T-cell (primary cell): ENCODE results near the gene NRG3. TPM values are rescaled to one million over a fixed set of nuclear protein-coding genes. Genes with fewer than 3 reads are reported as not detected.

Experiments
- ATAC-seq, 4 experiments: fragments of 200-7000 bp in 3 of 4; fragments of 150-1000 bp in 1 of 4; cut with Tn5 transposase; replicated peaks in 1 of 4; 1 replicate in 3 of 4; 2 replicates in 1 of 4; pipeline ENCODE4 v1.10.0; 2021; ENCODE audit warnings: moderate library complexity in 3 of 4, mild to moderate bottlenecking in 2 of 4, moderate number of reproducible peaks in 1 of 4
- CTCF ChIA-PET, 2 donors: fragments of 300-600 bp; sonication (Branson Sonifier 250); formaldehyde crosslinking; loops; one replicate each; lab custom pipeline; 2022; ENCODE audit warnings: antibody characterized with exemption in 2 of 2; lab: Charles Lee
- POLR2A ChIA-PET, 2 donors: fragments of 300-600 bp; sonication (Branson Sonifier 250); formaldehyde crosslinking; loops; one replicate each; lab custom pipeline; 2022; ENCODE audit warnings: antibody characterized with exemption in 2 of 2; lab: Charles Lee
- DNase-seq, 35 experiments: peaks; one replicate each; pipeline versions ENCODE4 v3.0.0 to v3.0.0-alpha.2; 2013 to 2023
- H3K27ac ChIP-seq: one replicate; pipeline ENCODE4 v1.5.1; 2013; ENCODE audit warnings: low read length
- H3K27me3 ChIP-seq, 2 experiments: replicated peaks in 1 of 2; 1 replicate in 1 of 2; 2 replicates in 1 of 2; pipeline versions ENCODE4 v1.6.1 to v1.7.0; 2013; ENCODE audit warnings: low read length in 1 of 2, mixed read lengths in 1 of 2; ENCODE audit not compliant: control insufficient read depth in 2 of 2, insufficient read depth in 2 of 2; ENCODE audit errors: extremely low read depth in 1 of 2
- H3K36me3 ChIP-seq, 2 donors: 1 replicate in 1 of 2; 2 replicates in 1 of 2; pipeline versions ENCODE4 v1.6.1 to v1.7.0; 2013; ENCODE audit warnings: low read length in 1 of 2; ENCODE audit not compliant: control insufficient read depth in 2 of 2, insufficient read depth in 1 of 2; ENCODE audit errors: extremely low read depth in 1 of 2
- H3K4me1 ChIP-seq, 2 experiments: 1 replicate in 1 of 2; 2 replicates in 1 of 2; pipeline versions ENCODE4 v1.6.1 to v1.7.0; 2013; ENCODE audit warnings: low read length in 2 of 2, mixed read lengths in 1 of 2; ENCODE audit not compliant: insufficient read depth in 2 of 2, control insufficient read depth in 1 of 2; ENCODE audit errors: extremely low read depth in 1 of 2
- H3K4me3 ChIP-seq, 2 donors: 1 replicate in 1 of 2; 2 replicates in 1 of 2; pipeline versions ENCODE4 v1.5.1 to v1.7.0; 2013; ENCODE audit warnings: mild to moderate bottlenecking in 2 of 2, low read length in 1 of 2, moderate library complexity in 1 of 2; ENCODE audit not compliant: control insufficient read depth in 1 of 2; ENCODE audit errors: extremely low read depth in 1 of 2
- H3K9me3 ChIP-seq: 2 replicates; pipeline ENCODE4 v1.7.0; 2013
- H3K27ac Mint-ChIP-seq, 2 donors: one replicate each; pipeline ENCODE4 v1.8.0; 2020 to 2021; ENCODE audit warnings: mild to moderate bottlenecking in 2 of 2, mixed read lengths in 2 of 2
- H3K27me3 Mint-ChIP-seq, 2 donors: one replicate each; pipeline ENCODE4 v1.8.0; 2021 to 2022; ENCODE audit warnings: mixed read lengths in 2 of 2
- H3K36me3 Mint-ChIP-seq: one replicate; pipeline ENCODE4 v1.8.0; 2021; ENCODE audit warnings: mixed read lengths
- H3K4me1 Mint-ChIP-seq, 3 donors: one replicate each; pipeline ENCODE4 v1.8.0; 2020 to 2022; ENCODE audit warnings: mixed read lengths in 3 of 3, mild to moderate bottlenecking in 1 of 3
- H3K4me3 Mint-ChIP-seq, 3 donors: one replicate each; pipeline ENCODE4 v1.8.0; 2020 to 2022; ENCODE audit warnings: mild to moderate bottlenecking in 3 of 3, mixed read lengths in 3 of 3, moderate library complexity in 3 of 3
- H3K9me3 Mint-ChIP-seq, 3 donors: one replicate each; pipeline ENCODE4 v1.8.0; 2020 to 2022; ENCODE audit warnings: mixed read lengths in 3 of 3
- WGBS: methylation state at CpG from one replicate; pipeline ENCODE4 v1.1.5; 2013; ENCODE audit warnings: missing lambda C conversion rate; ENCODE audit not compliant: insufficient coverage; 5-methylcytosine and 5-hydroxymethylcytosine counted together
- total RNA-seq, 35 experiments: library from RNA in 6 of 35; stranded (reverse) in 6 of 35; fragments of 120-200 nt in 1 of 35; gene quantifications; one replicate each; pipeline versions ENCODE4 v1.2.1 to v1.2.4 and lab custom pipeline; 2013 to 2026

The NRG3 gene
- total RNA-seq, 5 donors from 2014 or later (not counting 1 experiment from before 2014, with no cell fraction given), result 0.12 TPM; not detected in 4

DNA sequence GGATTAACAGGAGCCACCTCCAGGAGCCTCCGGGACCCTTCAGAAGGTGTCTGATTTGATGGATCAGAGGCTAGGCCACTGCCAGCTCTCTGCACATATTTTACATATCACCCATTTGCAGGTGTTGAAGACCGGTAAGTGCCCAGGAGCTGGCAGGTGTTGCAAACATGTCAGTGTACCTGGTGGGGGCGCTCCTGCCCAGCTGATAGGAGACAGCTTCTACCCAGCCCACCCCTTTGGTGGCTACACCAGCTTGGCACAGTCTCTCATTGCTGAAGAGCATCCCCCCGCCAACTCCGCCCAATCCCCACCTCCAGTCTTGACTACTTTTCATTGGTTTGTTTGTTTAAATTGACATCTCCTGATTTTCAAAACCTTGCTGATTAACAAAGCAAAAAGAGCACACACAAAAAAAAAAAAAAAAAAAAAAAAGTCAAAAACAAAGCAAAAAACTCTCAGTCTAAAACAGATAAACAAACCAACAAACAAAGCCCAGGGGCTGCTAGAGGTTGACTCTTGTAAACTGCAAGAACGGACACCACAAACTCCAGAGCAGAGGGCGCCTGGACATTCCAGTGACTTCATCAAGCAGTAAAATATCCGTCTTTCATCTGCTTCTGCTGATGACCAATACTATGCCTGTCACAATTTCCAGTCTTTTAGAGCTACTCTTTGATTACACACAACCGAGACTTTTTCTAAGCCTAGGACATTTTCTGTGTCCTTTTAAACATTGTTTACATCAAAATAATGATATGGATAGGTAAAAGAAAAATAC lies 275.3 kb downstream of the NRG3 start:
- H3K27ac ChIP-seq, result no peak overlapping the region
- ChIA-PET POLR2A (no interaction called here), CTCF (no interaction called here)
- H3K9me3 ChIP-seq, result no peaks in the 10 kb centered on the region
- Mint-ChIP-seq H3K36me3 (no peaks in the 10 kb centered on the region), H3K27ac (no peak overlapping the region), H3K4me1 (no peaks in the 10 kb centered on the region), H3K4me3 (no peak overlapping the region), H3K27me3 (no peaks in the 10 kb centered on the region), H3K9me3 (peaks cover 4 to 16% (median 4%) of the 10 kb centered on the region in 3 donors)
- H3K4me1 ChIP-seq, result no peaks in the 10 kb centered on the region
- ATAC-seq, result no peak
- no peak for DNase-seq
- H3K36me3 ChIP-seq, result no peaks in the 10 kb centered on the region
- 83% methylated on average over 1 of the region's 9 CpGs for WGBS
- H3K27me3 ChIP-seq, result no peaks in the 10 kb centered on the region
- H3K4me3 ChIP-seq, result no peak overlapping the region

DNA sequence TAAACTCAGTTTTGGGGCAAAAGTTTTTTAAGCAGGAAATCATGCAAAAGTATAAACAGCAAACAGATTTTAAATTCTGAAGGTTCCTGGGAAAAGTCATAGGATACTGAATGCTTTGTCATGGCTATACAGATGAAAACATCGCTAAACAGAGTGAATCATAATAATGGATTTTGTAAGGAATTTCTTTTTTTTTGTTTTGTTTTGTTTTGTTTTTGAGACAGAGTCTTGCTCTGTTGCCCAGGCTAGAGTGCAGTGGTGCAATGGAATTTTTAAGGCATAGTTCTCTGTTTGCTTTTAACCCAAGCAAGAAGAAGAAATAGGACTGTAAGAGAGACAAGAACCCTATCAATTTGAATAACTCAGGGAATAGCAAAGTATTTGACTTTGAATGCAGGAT lies 285.3 kb downstream of the NRG3 start:
- Histone ChIP-seq H3K27ac (no peak overlapping the region), H3K27me3 (no peaks in the 10 kb centered on the region), H3K36me3 (no peaks in the 10 kb centered on the region), H3K4me1 (no peaks in the 10 kb centered on the region), H3K9me3 (no peaks in the 10 kb centered on the region), H3K4me3 (no peak overlapping the region)
- Mint-ChIP-seq H3K27me3 (no peaks in the 10 kb centered on the region), H3K27ac (no peak overlapping the region), H3K9me3 (peaks cover 8 to 10% (median 9%) of the 10 kb centered on the region in 3 donors), H3K4me3 (no peak overlapping the region), H3K36me3 (no peaks in the 10 kb centered on the region), H3K4me1 (no peaks in the 10 kb centered on the region)
- WGBS, result 100% methylated on average over 1 of the region's 1 CpG
- DNase-seq, result no peak
- CTCF ChIA-PET, result no interaction called here
- ATAC-seq, result no peak
- POLR2A ChIA-PET, result no interaction called here

DNA sequence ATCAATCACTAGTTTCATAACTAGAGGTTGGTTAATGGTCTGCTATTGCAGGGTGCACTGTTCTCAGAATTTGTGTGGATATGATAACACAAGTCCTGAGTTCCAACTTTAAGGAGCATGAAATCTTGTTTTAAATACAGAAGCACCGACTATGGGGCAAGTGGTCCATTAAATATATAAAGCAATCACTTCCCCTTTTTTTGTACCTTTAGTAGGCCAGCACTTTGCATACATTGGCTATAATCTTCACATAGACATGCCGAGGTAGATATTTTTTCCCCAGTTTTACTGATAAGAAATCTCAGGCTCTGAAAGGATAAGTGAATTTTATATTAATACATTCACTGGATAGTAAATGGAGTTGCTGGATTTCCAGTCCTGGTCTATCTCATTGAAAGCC lies 286.3 kb downstream of the NRG3 start:
- no peak overlapping the region for H3K4me3 Mint-ChIP-seq
- H3K27ac Mint-ChIP-seq, result no peak overlapping the region
- H3K27me3 Mint-ChIP-seq, result no peaks in the 10 kb centered on the region
- H3K4me1 ChIP-seq, result no peaks in the 10 kb centered on the region
- WGBS, result no CpG with 5 or more reads among the region's 2 CpGs
- H3K9me3 Mint-ChIP-seq, result peaks cover 8 to 10% (median 9%) of the 10 kb centered on the region in 3 donors
- no peaks in the 10 kb centered on the region for H3K9me3 ChIP-seq
- no peaks in the 10 kb centered on the region for H3K36me3 Mint-ChIP-seq
- DNase-seq (no peak), ATAC-seq (no peak)
- no peak overlapping the region for H3K4me3 ChIP-seq
- H3K4me1 Mint-ChIP-seq, result no peaks in the 10 kb centered on the region
- no peaks in the 10 kb centered on the region for H3K27me3 ChIP-seq
- no peaks in the 10 kb centered on the region for H3K36me3 ChIP-seq
- ChIA-PET CTCF (no interaction called here), POLR2A (no interaction called here)
- H3K27ac ChIP-seq, result no peak overlapping the region

DNA sequence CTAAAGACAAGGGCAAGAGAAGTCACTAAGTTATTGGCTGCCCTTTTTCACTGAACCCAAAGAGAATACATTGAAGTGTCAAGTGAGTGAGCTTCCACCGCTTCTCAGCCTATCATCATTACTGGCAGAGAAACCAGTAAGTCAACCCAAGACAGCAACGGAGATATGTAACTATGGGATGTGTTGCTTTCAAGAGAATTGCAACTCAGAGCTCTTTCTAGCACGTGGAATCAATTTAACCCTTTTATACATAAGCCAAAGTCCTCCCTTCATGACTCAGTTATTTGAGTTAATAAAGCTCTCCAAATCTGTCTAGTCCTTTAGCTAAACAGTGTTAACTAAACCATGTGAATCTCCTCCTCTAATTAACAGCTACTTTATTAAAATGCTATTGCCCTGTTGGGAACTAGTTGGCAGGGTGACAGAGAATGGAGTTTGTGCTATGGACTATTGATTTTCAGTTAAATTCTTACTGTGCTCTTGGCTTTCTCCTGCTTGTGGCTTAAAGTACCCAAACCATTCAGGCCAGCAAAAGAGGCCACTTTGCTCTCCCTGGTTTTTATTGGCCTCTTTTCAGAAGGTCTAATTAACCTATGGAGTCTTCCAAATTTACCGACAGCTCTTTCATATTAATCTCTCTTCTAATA lies 287.7 kb downstream of the NRG3 start:
- WGBS, result no CpG with 5 or more reads among the region's 4 CpGs
- no peaks in the 10 kb centered on the region for H3K9me3 ChIP-seq
- ChIA-PET POLR2A (no interaction called here), CTCF (no interaction called here)
- H3K27ac Mint-ChIP-seq, result no peak overlapping the region
- H3K36me3 Mint-ChIP-seq, result no peaks in the 10 kb centered on the region
- no peak for ATAC-seq
- no peaks in the 10 kb centered on the region for H3K27me3 ChIP-seq
- no peak overlapping the region for H3K27ac ChIP-seq
- H3K4me1 ChIP-seq, result no peaks in the 10 kb centered on the region
- H3K4me1 Mint-ChIP-seq, result no peaks in the 10 kb centered on the region
- H3K4me3 ChIP-seq, result no peak overlapping the region
- H3K36me3 ChIP-seq, result no peaks in the 10 kb centered on the region
- no peak for DNase-seq
- no peak overlapping the region for H3K4me3 Mint-ChIP-seq
- no peaks in the 10 kb centered on the region for H3K27me3 Mint-ChIP-seq
- peaks cover 4 to 11% (median 10%) of the 10 kb centered on the region in 3 donors for H3K9me3 Mint-ChIP-seq

DNA sequence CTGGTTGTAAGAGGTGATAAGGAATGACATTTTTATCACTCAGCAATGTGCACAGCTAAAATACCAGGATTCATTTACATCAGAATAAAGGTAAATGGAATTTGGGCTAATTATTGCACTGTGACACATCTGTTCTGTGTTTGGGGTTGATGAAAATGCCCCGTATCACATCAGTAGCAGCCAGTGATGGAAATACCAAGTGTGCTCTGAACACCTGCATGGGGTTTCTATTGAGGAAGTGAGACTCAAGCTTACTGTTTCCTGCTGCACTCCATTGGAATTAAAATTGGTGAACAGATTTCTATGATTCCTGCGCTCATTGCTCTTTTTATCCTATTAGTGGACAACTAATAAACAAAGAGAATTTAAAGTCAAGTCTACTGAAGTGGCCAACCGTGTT lies 296.9 kb downstream of the NRG3 start:
- H3K4me1 ChIP-seq, result no peaks in the 10 kb centered on the region
- POLR2A ChIA-PET, result no interaction called here
- no peaks in the 10 kb centered on the region for H3K27me3 ChIP-seq
- H3K9me3 Mint-ChIP-seq, result peaks cover 15 to 18% (median 16%) of the 10 kb centered on the region in 3 donors
- no peak overlapping the region for H3K4me3 Mint-ChIP-seq
- ATAC-seq, result no peak
- H3K27ac Mint-ChIP-seq, result no peak overlapping the region
- H3K9me3 ChIP-seq, result no peaks in the 10 kb centered on the region
- no peaks in the 10 kb centered on the region for H3K36me3 Mint-ChIP-seq
- 50% methylated on average over 1 of the region's 3 CpGs for WGBS
- H3K36me3 ChIP-seq, result no peaks in the 10 kb centered on the region
- DNase-seq, result no peak
- no peak overlapping the region for H3K27ac ChIP-seq
- no peak overlapping the region for H3K4me3 ChIP-seq
- CTCF ChIA-PET, result no interaction called here
- no peaks in the 10 kb centered on the region for H3K4me1 Mint-ChIP-seq
- H3K27me3 Mint-ChIP-seq, result no peaks in the 10 kb centered on the region

DNA sequence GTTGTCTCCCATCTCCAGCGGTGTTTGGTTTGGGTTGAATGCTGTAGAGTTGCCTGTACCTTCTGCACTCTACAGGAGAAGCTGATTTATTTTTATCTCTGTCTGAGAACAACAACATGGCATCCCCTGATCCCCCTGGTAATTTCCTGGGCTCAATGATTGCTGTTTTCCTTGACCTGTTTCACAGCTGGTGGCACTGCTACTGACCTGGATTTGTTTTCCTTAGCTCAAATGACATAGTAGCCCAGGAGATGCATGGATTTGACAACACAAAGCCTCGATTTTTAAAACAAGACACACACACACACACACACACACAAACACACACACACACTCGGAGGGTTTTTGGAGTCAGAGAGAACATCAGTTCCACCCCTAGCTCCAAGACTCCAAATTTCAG lies 301.6 kb downstream of the NRG3 start:
- ChIA-PET CTCF (no interaction called here), POLR2A (no interaction called here)
- no peaks in the 10 kb centered on the region for H3K36me3 ChIP-seq
- Mint-ChIP-seq H3K36me3 (no peaks in the 10 kb centered on the region), H3K4me1 (no peaks in the 10 kb centered on the region), H3K27ac (no peak overlapping the region), H3K27me3 (no peaks in the 10 kb centered on the region), H3K4me3 (no peak overlapping the region), H3K9me3 (peaks cover 12 to 26% (median 12%) of the 10 kb centered on the region in 3 donors)
- no peak overlapping the region for H3K27ac ChIP-seq
- no peak overlapping the region for H3K4me3 ChIP-seq
- no peaks in the 10 kb centered on the region for H3K27me3 ChIP-seq
- ATAC-seq, result no peak
- H3K4me1 ChIP-seq, result no peaks in the 10 kb centered on the region
- H3K9me3 ChIP-seq, result no peaks in the 10 kb centered on the region
- no peak for DNase-seq
- 80% methylated on average over 1 of the region's 3 CpGs for WGBS
